Trophoblast cell (in vitro differentiated cells and primary cell): Measurements from ENCODE around the gene WFDC11.

Source experiments
- DNase-seq, 2 donors: peaks; one replicate each; pipeline ENCODE4 v3.0.0-alpha.2; 2016
- H2AFZ ChIP-seq: 2 replicates; pipeline ENCODE4 v1.6.1; 2013; ENCODE audit warnings: low read length, moderate library complexity, mild to moderate bottlenecking; ENCODE audit not compliant: insufficient read depth, poor library complexity
- H2AK5ac ChIP-seq: 2 replicates; pipeline ENCODE4 v1.6.1; 2013; ENCODE audit warnings: mild to moderate bottlenecking, low read length
- H2BK120ac ChIP-seq: 2 replicates; pipeline ENCODE4 v1.6.1; 2013; ENCODE audit warnings: low read length, mild to moderate bottlenecking, moderate library complexity; ENCODE audit not compliant: insufficient read depth, poor library complexity
- H2BK12ac ChIP-seq: 2 replicates; pipeline ENCODE4 v1.6.1; 2013; ENCODE audit warnings: mild to moderate bottlenecking, low read length, moderate library complexity
- H2BK5ac ChIP-seq: 2 replicates; pipeline ENCODE4 v1.6.1; 2013; ENCODE audit warnings: low read length, low read depth, moderate library complexity, mild to moderate bottlenecking; ENCODE audit not compliant: poor library complexity
- H3K14ac ChIP-seq: 2 replicates; pipeline ENCODE4 v1.6.1; 2013; ENCODE audit warnings: mild to moderate bottlenecking, low read length
- H3K18ac ChIP-seq: 2 replicates; pipeline ENCODE4 v1.6.1; 2013; ENCODE audit warnings: mild to moderate bottlenecking, low read length
- H3K23ac ChIP-seq: 2 replicates; pipeline ENCODE4 v1.6.1; 2013; ENCODE audit warnings: low read length
- H3K27ac ChIP-seq: 2 replicates; pipeline ENCODE4 v1.5.1; 2013; ENCODE audit warnings: low read depth, mild to moderate bottlenecking, inconsistent platforms, low read length, moderate library complexity
- H3K27me3 ChIP-seq: 2 replicates; pipeline ENCODE4 v1.6.1; 2013; ENCODE audit warnings: inconsistent platforms, mild to moderate bottlenecking, low read length, moderate library complexity; ENCODE audit not compliant: insufficient read depth
- H3K36me3 ChIP-seq, 2 experiments: 1 replicate in 1 of 2; 2 replicates in 1 of 2; pipeline ENCODE4 v1.6.1; 2013; ENCODE audit warnings: low read length in 2 of 2, mild to moderate bottlenecking in 2 of 2, moderate library complexity in 1 of 2; ENCODE audit not compliant: insufficient read depth in 2 of 2, control insufficient read depth in 1 of 2
- H3K4ac ChIP-seq: 2 replicates; pipeline ENCODE4 v1.6.1; 2013; ENCODE audit warnings: low read depth, mild to moderate bottlenecking, low read length, moderate library complexity
- H3K4me1 ChIP-seq, 2 experiments: 1 replicate in 1 of 2; 2 replicates in 1 of 2; pipeline ENCODE4 v1.6.1; 2013; ENCODE audit warnings: low read length in 2 of 2, mild to moderate bottlenecking in 2 of 2, moderate library complexity in 1 of 2; ENCODE audit not compliant: insufficient read depth in 2 of 2, control insufficient read depth in 1 of 2
- H3K4me2 ChIP-seq: 2 replicates; pipeline ENCODE4 v1.6.1; 2013; ENCODE audit warnings: inconsistent platforms, mild to moderate bottlenecking, low read length, moderate library complexity
- H3K4me3 ChIP-seq: 2 replicates; pipeline ENCODE4 v1.5.1; 2013; ENCODE audit warnings: mild to moderate bottlenecking, low read depth, low read length, inconsistent platforms
- H3K79me1 ChIP-seq: one replicate; pipeline ENCODE4 v1.6.1; 2013; ENCODE audit warnings: low read length
- H3K79me2 ChIP-seq: 2 replicates; pipeline ENCODE4 v1.6.1; 2013; ENCODE audit warnings: low read length, mild to moderate bottlenecking; ENCODE audit not compliant: control insufficient read depth, insufficient read depth, poor library complexity
- H3K9ac ChIP-seq: 2 replicates; pipeline ENCODE4 v1.6.1; 2013; ENCODE audit warnings: mild to moderate bottlenecking, low read length
- H3K9me3 ChIP-seq: 2 replicates; pipeline ENCODE4 v1.6.1; 2013; ENCODE audit warnings: low read depth, mild to moderate bottlenecking, control low read depth, inconsistent platforms, low read length; ENCODE audit not compliant: insufficient read depth
- H4K12ac ChIP-seq: 2 replicates; pipeline ENCODE4 v1.6.1; 2013; ENCODE audit warnings: low read depth, mild to moderate bottlenecking, low read length, moderate library complexity
- H4K8ac ChIP-seq: 2 replicates; pipeline ENCODE4 v1.6.1; 2013; ENCODE audit warnings: low read depth, mild to moderate bottlenecking, low read length, moderate library complexity
- H4K91ac ChIP-seq: one replicate; pipeline ENCODE4 v1.6.1; 2013; ENCODE audit warnings: low read depth, mild to moderate bottlenecking, low read length, moderate library complexity
- WGBS: extraction: QIAGEN DNeasy Blood & Tissue Kit; methylation state at CpG from one replicate; pipeline ENCODE4 v1.1.7; 2013; ENCODE audit warnings: missing lambda C conversion rate; ENCODE audit not compliant: insufficient read length, insufficient coverage; ENCODE audit errors: extremely low coverage; 5-methylcytosine and 5-hydroxymethylcytosine counted together

The WFDC11 gene

GRCh38 chr20:45639687-45640086 is 30.4 kb downstream of the WFDC11 start:
- H3K18ac ChIP-seq, result no peak overlapping the region
- H3K23ac ChIP-seq, result no peak overlapping the region
- DNase-seq, result no peak
- H3K14ac ChIP-seq, result no peak overlapping the region
- no CpG with 5 or more reads among the region's 5 CpGs for WGBS
- H4K8ac ChIP-seq, result no peak overlapping the region
- no peaks in the 10 kb centered on the region for H3K9me3 ChIP-seq
- H3K9ac ChIP-seq, result no peak overlapping the region
- no peak overlapping the region for H3K4me2 ChIP-seq
- H2BK12ac ChIP-seq, result no peak overlapping the region
- H3K79me2 ChIP-seq, result no peaks in the 10 kb centered on the region
- no peaks in the 10 kb centered on the region for H3K27me3 ChIP-seq
- H3K27ac ChIP-seq, result no peak overlapping the region
- no peak overlapping the region for H2BK5ac ChIP-seq
- H3K36me3 ChIP-seq, result no peaks in the 10 kb centered on the region
- no peak overlapping the region for H2BK120ac ChIP-seq
- no peak overlapping the region for H4K12ac ChIP-seq
- H3K79me1 ChIP-seq, result no peaks in the 10 kb centered on the region
- no peak overlapping the region for H3K4ac ChIP-seq
- H3K4me3 ChIP-seq, result no peak overlapping the region
- H4K91ac ChIP-seq, result no peak overlapping the region
- H2AFZ ChIP-seq, result no peak overlapping the region
- H3K4me1 ChIP-seq, result no peaks in the 10 kb centered on the region
- H2AK5ac ChIP-seq, result no peak overlapping the region

DNA sequence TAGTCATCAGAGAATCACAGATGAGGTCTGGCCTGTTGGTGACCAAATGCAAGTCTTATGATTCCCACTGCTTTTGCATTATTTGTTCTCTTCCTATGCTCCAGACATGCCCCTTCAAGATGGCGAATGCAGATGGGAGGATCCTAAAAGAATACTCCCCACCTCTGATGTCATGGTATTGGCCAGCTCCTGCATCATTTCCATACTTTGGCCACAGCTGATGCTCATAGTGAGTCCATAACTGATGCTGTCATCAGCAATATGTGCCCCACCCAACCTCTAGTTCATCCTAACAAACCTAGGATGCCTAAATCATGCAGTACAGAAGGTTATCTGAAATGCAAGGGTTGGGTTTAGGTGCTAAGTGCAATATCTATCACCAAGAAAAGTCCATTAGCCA is 33.5 kb downstream of the WFDC11 start:
- H3K4ac ChIP-seq, result no peak overlapping the region
- H3K18ac ChIP-seq, result no peak overlapping the region
- no peak overlapping the region for H4K12ac ChIP-seq
- H3K9ac ChIP-seq, result no peak overlapping the region
- H3K79me2 ChIP-seq, result no peaks in the 10 kb centered on the region
- no CpG with 5 or more reads among the region's 1 CpG for WGBS
- H3K23ac ChIP-seq, result no peak overlapping the region
- H3K4me2 ChIP-seq, result no peak overlapping the region
- no peak overlapping the region for H4K91ac ChIP-seq
- no peak for DNase-seq
- H3K27ac ChIP-seq, result no peak overlapping the region
- H4K8ac ChIP-seq, result no peak overlapping the region
- H2BK5ac ChIP-seq, result no peak overlapping the region
- no peaks in the 10 kb centered on the region for H3K9me3 ChIP-seq
- H2BK120ac ChIP-seq, result no peak overlapping the region
- no peak overlapping the region for H2BK12ac ChIP-seq
- H3K36me3 ChIP-seq, result no peaks in the 10 kb centered on the region
- no peaks in the 10 kb centered on the region for H3K79me1 ChIP-seq
- H3K4me3 ChIP-seq, result no peak overlapping the region
- H3K27me3 ChIP-seq, result no peaks in the 10 kb centered on the region
- no peak overlapping the region for H2AK5ac ChIP-seq
- no peak overlapping the region for H2AFZ ChIP-seq
- no peak overlapping the region for H3K14ac ChIP-seq
- H3K4me1 ChIP-seq, result no peaks in the 10 kb centered on the region

GRCh38 chr20:45631184-45631583 is 38.9 kb downstream of the WFDC11 start, which contains the start of gene WFDC9:
TSS of gene WFDC9 (minus strand) at chr20:45631284. CDS start at chr20:45610181, 21,103 bp downstream.
- no peak within 1 kb of the TSS for H2BK120ac ChIP-seq
- no peaks in the 10 kb centered on the region for H3K36me3 ChIP-seq
- no peak within 1 kb of the TSS for H3K4ac ChIP-seq
- DNase-seq, result no peak
- no peak within 1 kb of the TSS for H3K4me2 ChIP-seq
- no peak within 1 kb of the TSS for H3K9ac ChIP-seq
- no peaks in the 10 kb centered on the region for H3K4me1 ChIP-seq
- no peak within 1 kb of the TSS for H4K8ac ChIP-seq
- peaks cover 2% of the 10 kb centered on the region for H3K9me3 ChIP-seq
- no CpG with 5 or more reads among the region's 4 CpGs for WGBS
- H3K18ac ChIP-seq, result no peak within 1 kb of the TSS
- no peak within 1 kb of the TSS for H2AFZ ChIP-seq
- H4K91ac ChIP-seq, result no peak within 1 kb of the TSS
- H3K79me2 ChIP-seq, result no peaks in the 10 kb centered on the region
- no peak within 1 kb of the TSS for H2BK12ac ChIP-seq
- no peak within 1 kb of the TSS for H3K27ac ChIP-seq
- H2AK5ac ChIP-seq, result no peak within 1 kb of the TSS
- no peak within 1 kb of the TSS for H3K14ac ChIP-seq
- H2BK5ac ChIP-seq, result no peak within 1 kb of the TSS
- H4K12ac ChIP-seq, result no peak within 1 kb of the TSS
- H3K79me1 ChIP-seq, result no peaks in the 10 kb centered on the region
- H3K27me3 ChIP-seq, result no peaks in the 10 kb centered on the region
- H3K23ac ChIP-seq, result no peak within 1 kb of the TSS
- H3K4me3 ChIP-seq, result no peak within 1 kb of the TSS

- Histone ChIP-seq H2AK5ac (no peak overlapping the region), H3K79me1 (no peaks in the 10 kb centered on the region), H3K4me1 (no peaks in the 10 kb centered on the region), H3K4me2 (no peak overlapping the region), H3K27me3 (no peaks in the 10 kb centered on the region), H2AFZ (no peak overlapping the region), H3K36me3 (no peaks in the 10 kb centered on the region), H2BK12ac (no peak overlapping the region), H3K27ac (no peak overlapping the region), H4K12ac (no peak overlapping the region), H4K91ac (no peak overlapping the region), H3K18ac (no peak overlapping the region), H4K8ac (no peak overlapping the region), H3K9ac (no peak overlapping the region), H3K14ac (no peak overlapping the region), H3K23ac (no peak overlapping the region), H2BK120ac (no peak overlapping the region), H3K79me2 (no peaks in the 10 kb centered on the region), H3K4ac (no peak overlapping the region), H3K9me3 (peaks cover 2% of the 10 kb centered on the region), H3K4me3 (no peak overlapping the region), H2BK5ac (no peak overlapping the region)
- peak; percentile 7 to 59 for DNase-seq
These were observed 39.7 kb downstream of the WFDC11 start for GRCh38 chr20:45630371-45630770.
